ENCODE measurements around the gene TMEM123. TPM values are rescaled to one million over a fixed set of nuclear protein-coding genes. Genes with fewer than 3 reads are reported as not detected.
A peak's percentile ranks its signal among the peaks of the same experiment; 100 is the strongest.

The TMEM123 gene
- total and polyA plus RNA-seq, 2 of the 13 experiments (the other 11 are each of a cell fraction or from before 2014, with no cell fraction given): 365 to 2,761 TPM

- TF ChIP-seq ZFX (CRISPR knock-in tag; IDR thresholded peaks at IDR 0.05; ENCODE audit: low read depth) (no peak), ETV6 (CRISPR knock-in tag; conservative IDR thresholded peaks at IDR 0.05) (no peak), ZNF761 (CRISPR knock-in tag; conservative IDR thresholded peaks at IDR 0.05) (no peak), IRF2 (CRISPR knock-in tag; IDR thresholded peaks at IDR 0.05) (peak; percentile 46; the same call in 1 of the 2 replicates), KDM1A (CRISPR knock-in tag; IDR thresholded peaks at IDR 0.05) (no peak), ZNF619 (CRISPR knock-in tag; IDR thresholded peaks at IDR 0.05) (no peak), MED8 (CRISPR knock-in tag; IDR thresholded peaks at IDR 0.05; ENCODE audit: insufficient replicate concordance) (peak; percentile 49), POLR2A (IDR thresholded peaks at IDR 0.05; ENCODE audit: insufficient read depth in 1 of 2, low read depth in 2 of 2, low read length in 2 of 2) (0 out of 4 replicates have a peak, but pooled peaks of 1 of the 2 experiments have one; percentile 18), ZBTB21 (CRISPR knock-in tag; IDR thresholded peaks at IDR 0.05) (peak; percentile 93), JUND (CRISPR knock-in tag; IDR thresholded peaks at IDR 0.05) (0 out of 2 replicates have a peak, but pooled peaks have one; percentile 20), ZNF530 (CRISPR knock-in tag; IDR thresholded peaks at IDR 0.05; ENCODE audit: low read depth) (no peak), GFI1 (CRISPR knock-in tag; IDR thresholded peaks at IDR 0.05; ENCODE audit: borderline replicate concordance) (peak; percentile 82), IRF1 (CRISPR knock-in tag; IDR thresholded peaks at IDR 0.05; ENCODE audit: low read depth) (no peak)
These were observed 10.0 kb upstream of the TMEM123 start (continued) for GRCh38 chr11:102462610-102463009.

- in situ Hi-C loops (cut with HindIII; ENCODE audit: extremely low pct_ligation_motif_present, low pct_unique_long_range_greater_than_20kb) (no loop called here), intact Hi-C loops (cut with micrococcal nuclease; ENCODE audit: unreplicated experiment) (no loop called here)
- Histone ChIP-seq H3K27ac (ENCODE audit: extremely low read length, insufficient read depth, low read length) (peak overlapping the region; percentile 41), H3K36me3 (replicated peaks in 1 of 2; ENCODE audit: control insufficient read depth in 1 of 2, insufficient read depth in 2 of 2, low read length in 2 of 2) (no peaks in the 10 kb centered on the region), H3K9me3 (ENCODE audit: low read length) (no peaks in the 10 kb centered on the region), H3K27me3 (ENCODE audit: control insufficient read depth in 1 of 2, insufficient read depth in 2 of 2, low read length in 2 of 2) (no peaks in the 10 kb centered on the region), H3K9ac (ENCODE audit: insufficient read depth, low read depth, low read length) (no peak overlapping the region), H3K4me2 (ENCODE audit: low read depth, low read length) (no peak overlapping the region), H4K20me1 (ENCODE audit: insufficient read depth, low read length) (no peaks in the 10 kb centered on the region), H3K4me3 (replicated peaks in 1 of 3; ENCODE audit: insufficient read depth in 1 of 3, low read depth in 2 of 3, low read length in 3 of 3) (no peak overlapping the region), H2AFZ (ENCODE audit: low read length) (no peak overlapping the region), H3K79me2 (ENCODE audit: insufficient read depth, low read length) (peaks cover 12% of the 10 kb centered on the region), H3K4me1 (ENCODE audit: insufficient read depth, low read length) (peaks cover 98% of the 10 kb centered on the region)
- CTCF ChIA-PET (ENCODE audit: low intra/inter-chr PET ratio, low total read pairs): no interaction called here
- no peak for TF ChIP-seq CREB3 (CRISPR knock-in tag; IDR thresholded peaks at IDR 0.05)
- TF ChIP-seq EED (CRISPR knock-in tag; IDR thresholded peaks at IDR 0.05): no peak
- no peak for TF ChIP-seq RFX5 (IDR thresholded peaks at IDR 0.05; ENCODE audit: low read depth, low read length)
- TF ChIP-seq ZNF564 (CRISPR knock-in tag; IDR thresholded peaks at IDR 0.05): no peak
- TF ChIP-seq DMAP1 (CRISPR knock-in tag; IDR thresholded peaks at IDR 0.05): no peak
- TF ChIP-seq HDAC6 (IDR thresholded peaks at IDR 0.05; ENCODE audit: low read depth, low read length): no peak
- TF ChIP-seq SUZ12 (IDR thresholded peaks at IDR 0.05; ENCODE audit: low read depth, low read length): no peak
- no peak for TF ChIP-seq ZNF788 (CRISPR knock-in tag; IDR thresholded peaks at IDR 0.05; ENCODE audit: borderline replicate concordance)
- TF ChIP-seq POLR2G (IDR thresholded peaks at IDR 0.05; ENCODE audit: low read depth, low read length): no peak
- TF ChIP-seq POLR2AphosphoS2 (IDR thresholded peaks at IDR 0.05; ENCODE audit: low read depth, low read length): no peak
- TF ChIP-seq ZSCAN21 (CRISPR knock-in tag; IDR thresholded peaks at IDR 0.05; ENCODE audit: borderline replicate concordance): no peak
- TF ChIP-seq MEF2D (CRISPR knock-in tag; IDR thresholded peaks at IDR 0.05): no peak
- TF ChIP-seq ZNF350 (CRISPR knock-in tag; IDR thresholded peaks at IDR 0.05; ENCODE audit: borderline replicate concordance, low read depth): no peak
- no peak for TF ChIP-seq NONO (IDR thresholded peaks at IDR 0.05)
- TF ChIP-seq NONO (CRISPR knock-in tag; conservative IDR thresholded peaks at IDR 0.05): no peak
- POLR2A ChIA-PET: no interaction called here
- BruUV-seq (replicated peaks): no TSS peak
- ATAC-seq (no peak), DNase-seq (ENCODE audit: low spot score) (no peak), FAIRE-seq (no peak)
These were observed 6.8 kb upstream of the TMEM123 start for GRCh38 chr11:102459393-102459792.

All from HepG2 (cell line).